ENCODE results near the gene SLC4A2. TPM values are rescaled to one million over a fixed set of nuclear protein-coding genes. Genes with fewer than 3 reads are reported as not detected.

SLC4A2 gene
- total RNA-seq, 6 experiments from 2014 or later, result 74.0 to 140 (median 106) TPM

- WGBS (ENCODE audit: insufficient coverage, low coverage, low lambda C conversion rate, missing lambda C conversion rate), result under 1% methylated on average over 30 of the region's 53 CpGs
- Histone ChIP-seq H3K36me3 (no peaks in the 10 kb centered on the region), H3K4me3 (peak within 1 kb of the TSS; percentile 81 to 94 (median 85)), H3K4me1 (no peaks in the 10 kb centered on the region), H3K27ac (peak within 1 kb of the TSS in 2 of 3 donors; percentile 46 to 73), H3K9me3 (no peaks in the 10 kb centered on the region), H3K27me3 (no peaks in the 10 kb centered on the region)
- DNase-seq (peak; percentile 96 to 98 (median 98)), ATAC-seq (peak; percentile 94 to 97 (median 96))
- TF ChIP-seq POLR2A (IDR thresholded peaks at IDR 0.05), result peak; percentile 62
- TF ChIP-seq, protein P1, sequence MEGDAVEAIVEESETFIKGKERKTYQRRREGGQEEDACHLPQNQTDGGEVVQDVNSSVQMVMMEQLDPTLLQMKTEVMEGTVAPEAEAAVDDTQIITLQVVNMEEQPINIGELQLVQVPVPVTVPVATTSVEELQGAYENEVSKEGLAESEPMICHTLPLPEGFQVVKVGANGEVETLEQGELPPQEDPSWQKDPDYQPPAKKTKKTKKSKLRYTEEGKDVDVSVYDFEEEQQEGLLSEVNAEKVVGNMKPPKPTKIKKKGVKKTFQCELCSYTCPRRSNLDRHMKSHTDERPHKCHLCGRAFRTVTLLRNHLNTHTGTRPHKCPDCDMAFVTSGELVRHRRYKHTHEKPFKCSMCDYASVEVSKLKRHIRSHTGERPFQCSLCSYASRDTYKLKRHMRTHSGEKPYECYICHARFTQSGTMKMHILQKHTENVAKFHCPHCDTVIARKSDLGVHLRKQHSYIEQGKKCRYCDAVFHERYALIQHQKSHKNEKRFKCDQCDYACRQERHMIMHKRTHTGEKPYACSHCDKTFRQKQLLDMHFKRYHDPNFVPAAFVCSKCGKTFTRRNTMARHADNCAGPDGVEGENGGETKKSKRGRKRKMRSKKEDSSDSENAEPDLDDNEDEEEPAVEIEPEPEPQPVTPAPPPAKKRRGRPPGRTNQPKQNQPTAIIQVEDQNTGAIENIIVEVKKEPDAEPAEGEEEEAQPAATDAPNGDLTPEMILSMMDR (IDR thresholded peaks at IDR 0.05), result peak; percentile 56 to 66 (median 62)
- intact Hi-C loops (cut with DNase I), result no loop called here
Observed at GRCh38 chr7:151028131-151028947, 31.1 kb upstream of the SLC4A2 start, which contains the start of gene ABCB8. TSS of gene ABCB8 (plus strand) at chr7:151028450. CDS start at chr7:151028516, 66 bp downstream.

- WGBS (ENCODE audit: insufficient coverage, low coverage, low lambda C conversion rate, missing lambda C conversion rate), result 60% methylated on average over 16 of the region's 17 CpGs
- no peaks in the 10 kb centered on the region for H3K4me1 ChIP-seq
- no peaks in the 10 kb centered on the region for H3K9me3 ChIP-seq
- intact Hi-C loops (cut with DNase I), result no loop called here
- no peaks in the 10 kb centered on the region for H3K27me3 ChIP-seq
- DNase-seq (no peak), ATAC-seq (no peak)
- peak overlapping the region; percentile 81 to 94 (median 85) for H3K4me3 ChIP-seq
- H3K36me3 ChIP-seq, result no peaks in the 10 kb centered on the region
- TF ChIP-seq, protein P1 (IDR thresholded peaks at IDR 0.05), result no peak
- TF ChIP-seq POLR2A (IDR thresholded peaks at IDR 0.05), result no peak
- H3K27ac ChIP-seq, result peak overlapping the region in 2 of 3 donors; percentile 46 to 73
Observed at GRCh38 chr7:151028948-151029501, 30.4 kb upstream of the SLC4A2 start.

DNA sequence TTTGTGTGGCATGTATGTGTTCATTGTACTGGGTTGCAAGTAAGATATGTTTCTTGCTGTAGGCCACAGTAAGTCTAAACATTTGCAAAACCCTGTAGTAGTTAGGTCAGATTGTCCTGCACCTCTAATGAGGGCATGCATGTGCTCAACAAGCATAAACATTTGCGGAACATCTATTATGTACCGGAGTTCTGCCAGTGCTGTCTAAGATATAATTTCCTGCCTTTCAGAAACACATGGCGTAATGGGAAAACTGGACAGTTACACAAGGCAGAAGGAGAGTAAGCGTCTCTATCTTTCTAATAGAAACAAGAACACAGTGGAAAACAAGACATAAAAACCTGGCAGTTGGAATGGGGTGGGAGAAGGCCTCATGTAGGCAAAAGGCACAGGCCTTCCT is 28.4 kb upstream of the SLC4A2 start:
- Histone ChIP-seq H3K27me3 (no peaks in the 10 kb centered on the region), H3K36me3 (peaks cover 0 to 7% (median 3%) of the 10 kb centered on the region in 4 donors), H3K4me1 (no peaks in the 10 kb centered on the region), H3K4me3 (no peak overlapping the region), H3K9me3 (no peaks in the 10 kb centered on the region), H3K27ac (no peak overlapping the region)
- intact Hi-C loops (cut with DNase I), result loop anchor here in 1 of 2 donors (5.0 kb wide), 1 partner anchor 81 kb away; no protein-coding TSS in a partner anchor
- 94% methylated on average over 4 of the region's 4 CpGs for WGBS (ENCODE audit: insufficient coverage, low coverage, low lambda C conversion rate, missing lambda C conversion rate)
- DNase-seq, result no peak
- TF ChIP-seq, protein P1 (IDR thresholded peaks at IDR 0.05), result no peak
- no peak for TF ChIP-seq POLR2A (IDR thresholded peaks at IDR 0.05)
- no peak for ATAC-seq

DNA sequence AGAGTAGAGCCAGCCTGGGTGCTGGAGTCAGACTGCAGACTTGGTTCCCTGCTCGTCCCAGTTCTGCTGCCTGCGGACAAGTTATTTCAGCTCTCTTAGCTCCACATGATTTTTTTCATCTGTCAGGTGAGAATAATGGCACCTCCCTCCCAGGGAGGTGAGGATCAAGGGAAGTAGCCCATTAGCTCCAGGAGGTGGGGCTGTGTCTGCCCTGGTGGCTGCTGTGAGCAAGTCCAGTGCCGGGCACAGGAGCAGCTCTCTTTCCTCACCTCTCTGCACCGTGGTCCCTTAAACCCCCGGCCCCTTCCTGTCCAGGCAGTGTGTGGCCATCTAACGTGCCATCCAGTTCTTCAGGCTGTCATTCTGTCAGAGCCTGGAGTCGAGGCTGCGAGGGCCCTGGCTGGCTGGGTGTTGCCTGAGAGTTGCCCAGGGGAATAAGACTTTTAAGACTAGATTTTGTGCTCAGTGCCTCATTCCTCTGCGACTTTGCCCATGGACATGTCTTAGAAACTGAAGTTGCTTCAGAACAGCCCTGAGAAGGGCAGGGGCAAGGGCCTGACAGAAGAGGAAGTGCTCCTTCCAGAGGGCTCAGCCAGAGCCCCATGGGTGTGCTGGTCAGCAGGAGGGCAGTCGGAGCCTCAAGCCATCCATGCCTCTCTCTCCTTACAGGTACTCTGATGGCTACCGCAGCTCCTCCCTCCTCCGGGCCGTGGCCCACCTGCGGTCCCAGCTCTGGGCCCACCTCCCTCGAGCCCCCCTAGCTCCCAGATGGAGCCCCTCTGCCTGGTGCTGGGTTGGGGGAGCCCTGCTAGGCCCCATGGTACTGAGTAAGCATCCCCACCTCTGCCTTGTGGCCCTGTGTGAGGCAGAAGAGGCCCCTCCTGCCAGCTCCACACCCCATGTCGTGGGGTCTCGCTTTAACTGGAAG is 26.2 kb upstream of the SLC4A2 start:
- intact Hi-C loops (cut with DNase I), result loop anchor here in 1 of 2 donors (5.0 kb wide), 1 partner anchor 79 kb away; no protein-coding TSS in a partner anchor
- no peak for TF ChIP-seq POLR2A (IDR thresholded peaks at IDR 0.05)
- TF ChIP-seq, protein P1 (IDR thresholded peaks at IDR 0.05), result no peak

More for the DNA sequence above, 26.2 kb upstream of the SLC4A2 start:
- H3K27me3 ChIP-seq, result no peaks in the 10 kb centered on the region
- 89% methylated on average over 3 of the region's 17 CpGs for WGBS (ENCODE audit: insufficient coverage, low coverage, low lambda C conversion rate, missing lambda C conversion rate)
- no peaks in the 10 kb centered on the region for H3K4me1 ChIP-seq
- no peaks in the 10 kb centered on the region for H3K9me3 ChIP-seq
- H3K4me3 ChIP-seq, result no peak overlapping the region
- ATAC-seq (no peak), DNase-seq (no peak)
- no peak overlapping the region for H3K27ac ChIP-seq
- peaks cover 0 to 7% (median 3%) of the 10 kb centered on the region in 4 donors for H3K36me3 ChIP-seq

All from right lobe of liver (tissue), 6 donors.